AG09319 (cell line): ENCODE results near the gene MYO10.
"Not testable (repeated sequence)": the region's sequence is repeated elsewhere in the genome, so short reads cannot be mapped to it uniquely, and the experiment has no call there.

Experiments
- DNase-seq: peaks from one replicate; pipeline ENCODE4 v3.0.0-alpha.2; 2010; ENCODE audit warnings: low read depth; ENCODE audit errors: extremely low read depth
- TF ChIP-seq, protein P1 (sequence below): IDR thresholded peaks from 2 replicates; pipeline ENCODE4 v1.5.1; 2011; ENCODE audit warnings: low read depth, mild to moderate bottlenecking, inconsistent platforms, low read length, moderate library complexity

The MYO10 gene

DNA sequence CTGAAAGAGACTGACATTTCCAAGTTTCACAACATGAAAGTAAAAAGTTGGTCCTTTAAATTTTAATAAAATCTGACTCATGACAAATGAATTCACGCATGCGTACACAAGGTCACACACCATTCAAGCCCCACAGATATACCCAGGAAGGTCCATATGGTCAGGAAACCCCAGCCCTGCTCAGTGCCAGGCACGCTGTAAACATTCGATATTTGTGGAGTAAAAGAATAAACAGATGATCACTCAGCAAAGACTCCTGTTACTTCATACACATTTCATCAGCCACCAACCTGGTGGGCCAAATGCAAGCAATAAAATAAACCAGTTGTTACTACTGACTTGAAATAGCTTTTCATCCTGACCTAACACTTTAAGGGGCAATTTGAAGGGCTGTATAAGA, 161.3 kb downstream of the MYO10 start:
- DNase-seq = no peak

GRCh38 chr5:16773991-16774390, 162.1 kb downstream of the MYO10 start:
- TF ChIP-seq, protein P1, sequence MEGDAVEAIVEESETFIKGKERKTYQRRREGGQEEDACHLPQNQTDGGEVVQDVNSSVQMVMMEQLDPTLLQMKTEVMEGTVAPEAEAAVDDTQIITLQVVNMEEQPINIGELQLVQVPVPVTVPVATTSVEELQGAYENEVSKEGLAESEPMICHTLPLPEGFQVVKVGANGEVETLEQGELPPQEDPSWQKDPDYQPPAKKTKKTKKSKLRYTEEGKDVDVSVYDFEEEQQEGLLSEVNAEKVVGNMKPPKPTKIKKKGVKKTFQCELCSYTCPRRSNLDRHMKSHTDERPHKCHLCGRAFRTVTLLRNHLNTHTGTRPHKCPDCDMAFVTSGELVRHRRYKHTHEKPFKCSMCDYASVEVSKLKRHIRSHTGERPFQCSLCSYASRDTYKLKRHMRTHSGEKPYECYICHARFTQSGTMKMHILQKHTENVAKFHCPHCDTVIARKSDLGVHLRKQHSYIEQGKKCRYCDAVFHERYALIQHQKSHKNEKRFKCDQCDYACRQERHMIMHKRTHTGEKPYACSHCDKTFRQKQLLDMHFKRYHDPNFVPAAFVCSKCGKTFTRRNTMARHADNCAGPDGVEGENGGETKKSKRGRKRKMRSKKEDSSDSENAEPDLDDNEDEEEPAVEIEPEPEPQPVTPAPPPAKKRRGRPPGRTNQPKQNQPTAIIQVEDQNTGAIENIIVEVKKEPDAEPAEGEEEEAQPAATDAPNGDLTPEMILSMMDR = no peak
- DNase-seq = no peak

More for the DNA sequence above, 161.3 kb downstream of the MYO10 start:
- TF ChIP-seq, protein P1 = no peak

GRCh38 chr5:16772556-16772955, 163.5 kb downstream of the MYO10 start:
- no peak for DNase-seq
- TF ChIP-seq, protein P1 = no peak

DNA sequence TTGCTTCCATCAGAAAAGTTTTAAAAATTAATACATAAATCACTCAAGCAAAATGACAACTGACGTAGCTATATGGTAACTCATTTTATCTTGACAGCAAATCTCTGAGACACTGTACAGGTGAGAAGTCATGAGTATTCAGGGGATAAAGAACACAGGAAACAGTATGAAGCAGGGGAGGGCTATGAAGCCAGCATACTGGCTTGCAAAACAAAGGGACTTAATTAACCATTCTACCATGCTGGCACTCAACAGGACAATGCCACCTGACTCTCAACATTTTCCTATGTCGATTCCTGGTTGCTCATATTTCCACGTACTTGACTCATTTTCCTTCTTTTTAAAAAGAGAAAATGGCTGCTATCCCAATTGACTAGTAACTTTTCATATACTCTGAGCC, 167.9 kb downstream of the MYO10 start:
- DNase-seq = no peak
- TF ChIP-seq, protein P1 = no peak

GRCh38 chr5:16763211-16763610, 172.9 kb downstream of the MYO10 start:
- TF ChIP-seq, protein P1 = no peak
- DNase-seq = no peak

DNA sequence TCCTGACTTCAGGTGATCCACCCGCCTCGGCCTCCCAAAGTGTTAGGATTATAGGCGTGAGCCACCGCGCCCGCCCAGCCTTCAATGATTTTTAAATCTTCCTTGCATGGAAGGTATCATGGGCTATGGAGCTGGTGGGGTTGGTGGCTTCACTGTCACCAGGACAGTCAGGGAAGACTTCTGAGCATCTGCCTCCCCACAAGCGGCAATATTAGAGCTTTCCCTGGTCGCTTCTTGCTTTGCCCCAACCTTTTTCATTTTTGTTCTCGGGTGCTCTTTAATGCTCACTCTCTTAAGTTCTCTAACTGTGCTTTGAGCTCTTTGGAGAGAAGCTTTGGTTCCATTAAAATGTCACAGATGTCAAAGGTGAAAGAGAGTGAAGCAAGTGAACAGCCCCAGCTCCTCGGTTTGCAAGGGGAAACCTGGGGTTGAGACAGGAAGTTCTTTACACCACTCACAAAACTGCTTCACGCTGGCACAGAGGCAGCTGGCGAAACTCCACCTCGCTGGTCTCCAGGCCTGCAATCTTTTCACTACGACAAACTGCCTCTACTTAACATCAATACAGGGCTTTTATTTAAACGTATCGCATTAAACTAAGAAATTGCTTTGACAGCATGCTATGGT, 176.8 kb downstream of the MYO10 start:
- TF ChIP-seq, protein P1 = no peak
- DNase-seq = no peak

GRCh38 chr5:16757989-16758501, 178.0 kb downstream of the MYO10 start:
- no peak for DNase-seq
- TF ChIP-seq, protein P1 = no peak

DNA sequence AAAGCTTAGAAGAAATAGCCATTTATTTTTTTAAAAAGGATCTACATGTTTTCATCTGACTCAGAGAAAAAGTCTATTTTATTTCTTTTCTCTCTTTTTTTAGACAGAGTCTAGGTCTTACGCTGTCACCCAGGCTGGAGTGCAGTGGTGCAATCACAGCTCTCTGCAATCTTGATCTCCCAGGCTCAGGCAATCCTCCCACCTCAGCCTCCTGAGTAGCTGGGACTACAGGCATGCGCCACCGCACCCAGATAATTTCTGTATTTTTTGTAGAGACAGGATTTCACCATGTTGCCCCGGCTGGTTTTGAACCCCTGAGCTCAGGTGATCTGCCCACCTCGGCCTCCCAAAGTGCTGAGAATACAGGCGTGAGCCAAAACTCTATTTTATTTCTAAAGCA, 178.5 kb downstream of the MYO10 start:
- DNase-seq = not testable (repeated sequence)
